CD4-positive, alpha-beta T cell (primary cell): ENCODE measurements around the gene KRTAP19-7. TPM values are rescaled to one million over a fixed set of nuclear protein-coding genes. Genes with fewer than 3 reads are reported as not detected.

Experiments
- ATAC-seq: fragments of 200-7000 bp; cut with Tn5 transposase; one replicate; pipeline ENCODE4 v1.10.0; 2022; ENCODE audit warnings: mild to moderate bottlenecking; ENCODE audit not compliant: poor library complexity
- CTCF ChIA-PET: fragments of 350-600 bp; sonication (Branson Sonifier 250); formaldehyde crosslinking; loops from one replicate; lab custom pipeline; 2021; ENCODE audit warnings: antibody characterized with exemption, inconsistent platforms; lab: Charles Lee
- POLR2A ChIA-PET: fragments of 350-600 bp; sonication (Branson Sonifier 250); formaldehyde crosslinking; loops from one replicate; lab custom pipeline; 2021; ENCODE audit warnings: antibody characterized with exemption, inconsistent platforms; lab: Charles Lee
- DNase-seq, 14 experiments: peaks; one replicate each; pipeline ENCODE4 v3.0.0-alpha.2; 2013 to 2020; ENCODE audit warnings: mixed read lengths in 2 of 14
- H3K27ac ChIP-seq, 2 donors: one replicate each; pipeline versions ENCODE4 v1.5.1 to v1.7.0; 2013; ENCODE audit warnings: low read length in 2 of 2, low read depth in 1 of 2, mild to moderate bottlenecking in 1 of 2
- H3K27me3 ChIP-seq, 2 experiments: 1 replicate in 1 of 2; 2 replicates in 1 of 2; pipeline versions ENCODE4 v1.6.1 to v1.7.0; 2013; ENCODE audit warnings: low read length in 2 of 2, control low read depth in 1 of 2, mild to moderate bottlenecking in 1 of 2, moderate library complexity in 1 of 2; ENCODE audit not compliant: insufficient read depth in 2 of 2, control insufficient read depth in 1 of 2
- H3K36me3 ChIP-seq: one replicate; pipeline ENCODE4 v1.6.1; 2013; ENCODE audit warnings: low read length, control low read depth; ENCODE audit not compliant: insufficient read depth
- H3K4me1 ChIP-seq: one replicate; pipeline ENCODE4 v1.6.1; 2013; ENCODE audit warnings: low read length, control low read depth; ENCODE audit not compliant: insufficient read depth
- H3K4me3 ChIP-seq: one replicate; pipeline ENCODE4 v1.5.1; 2013; ENCODE audit warnings: mild to moderate bottlenecking, low read length, moderate library complexity
- H3K9me3 ChIP-seq, 2 experiments: 1 replicate in 1 of 2; 2 replicates in 1 of 2; pipeline versions ENCODE4 v1.6.1 to v1.7.0; 2013; ENCODE audit warnings: low read length in 2 of 2, mild to moderate bottlenecking in 2 of 2, control low read depth in 1 of 2, moderate library complexity in 1 of 2; ENCODE audit not compliant: control insufficient read depth in 1 of 2, insufficient read depth in 1 of 2
- H3K27ac Mint-ChIP-seq: one replicate; pipeline ENCODE4 v1.8.0; 2020; ENCODE audit warnings: mixed read lengths
- H3K27me3 Mint-ChIP-seq: one replicate; pipeline ENCODE4 v1.8.0; 2021; ENCODE audit warnings: mixed read lengths
- H3K36me3 Mint-ChIP-seq: one replicate; pipeline ENCODE4 v1.8.0; 2021; ENCODE audit warnings: low read depth, mixed read lengths
- H3K4me1 Mint-ChIP-seq: one replicate; pipeline ENCODE4 v1.8.0; 2021; ENCODE audit warnings: low read depth, mixed read lengths
- H3K4me3 Mint-ChIP-seq: one replicate; pipeline ENCODE4 v1.8.0; 2020; ENCODE audit warnings: mild to moderate bottlenecking, mixed read lengths
- H3K9me3 Mint-ChIP-seq: one replicate; pipeline ENCODE4 v1.8.0; 2020; ENCODE audit warnings: mixed read lengths
- CTCF ChIP-seq: fragments of 200-600 bp; IDR thresholded peaks from one replicate; pipeline ENCODE4 v1.8.0; 2022; ENCODE audit warnings: antibody characterized with exemption, mild to moderate bottlenecking
- intact Hi-C, 2 experiments: fragments of 100-400 bp; cut with DNase I in 1 of 2; cut with micrococcal nuclease in 1 of 2; formaldehyde crosslinking; loops; one replicate each; pipeline versions ENCODE4 v1.15.1 to v1.9.0; 2023 to 2025; cut with DNase I, micrococcal nuclease
- total RNA-seq, 174 experiments: library from RNA in 2 of 174; stranded (reverse) in 2 of 174; gene quantifications; one replicate each; pipeline ENCODE4 v1.2.3 and lab custom pipeline; 2021 to 2026

Gene KRTAP19-7
- total RNA-seq, 2 experiments from 2014 or later: not detected

- no peak for TF ChIP-seq CTCF
- H3K4me3 Mint-ChIP-seq: no peak overlapping the region
- H3K27me3 ChIP-seq: no peaks in the 10 kb centered on the region
- H3K4me1 Mint-ChIP-seq: no peaks in the 10 kb centered on the region
- DNase-seq (no peak), ATAC-seq (no peak)
- H3K27me3 Mint-ChIP-seq: no peaks in the 10 kb centered on the region
- intact Hi-C loops: no loop called here
- no peak overlapping the region for H3K27ac ChIP-seq
- ChIA-PET CTCF (no interaction called here), POLR2A (no interaction called here)
- no peaks in the 10 kb centered on the region for H3K9me3 ChIP-seq
- H3K36me3 ChIP-seq: no peaks in the 10 kb centered on the region
- H3K9me3 Mint-ChIP-seq: no peaks in the 10 kb centered on the region
- H3K36me3 Mint-ChIP-seq: no peaks in the 10 kb centered on the region
- H3K4me1 ChIP-seq: no peaks in the 10 kb centered on the region
- H3K4me3 ChIP-seq: no peak overlapping the region
- no peak overlapping the region for H3K27ac Mint-ChIP-seq
Observed at GRCh38 chr21:30515681-30516080, 45.4 kb downstream of the KRTAP19-7 start.

Other genes with a start within 250 kb of the KRTAP19-7 start
- not detected for gene KRTAP26-1, start 241.0 kb downstream of the KRTAP19-7 start, total RNA-seq
- not detected for gene KRTAP27-1, start 223.6 kb downstream of the KRTAP19-7 start, total RNA-seq
- not detected for gene KRTAP23-1, start 212.7 kb downstream of the KRTAP19-7 start, total RNA-seq
- gene KRTAP13-2, start 189.0 kb downstream of the KRTAP19-7 start, total RNA-seq: not detected
- not detected for gene KRTAP13-1, start 165.3 kb downstream of the KRTAP19-7 start, total RNA-seq
- gene KRTAP13-3, start 135.4 kb downstream of the KRTAP19-7 start, total RNA-seq: not detected
- gene KRTAP13-4, start 131.1 kb downstream of the KRTAP19-7 start, total RNA-seq: not detected
- gene KRTAP15-1, start 121.0 kb downstream of the KRTAP19-7 start, total RNA-seq: not detected
- gene KRTAP19-1, start 80.9 kb downstream of the KRTAP19-7 start, total RNA-seq: not detected
- not detected for gene KRTAP19-2, start 73.9 kb downstream of the KRTAP19-7 start, total RNA-seq
- gene KRTAP19-3, start 69.3 kb downstream of the KRTAP19-7 start, total RNA-seq: not detected
- gene KRTAP19-4, start 64.1 kb downstream of the KRTAP19-7 start, total RNA-seq: not detected
- gene KRTAP19-5, start 59.2 kb downstream of the KRTAP19-7 start, total RNA-seq: not detected
- gene KRTAP19-6, start 19.4 kb downstream of the KRTAP19-7 start, total RNA-seq: not detected
- gene KRTAP22-2, start 29.1 kb upstream of the KRTAP19-7 start, total RNA-seq: not detected
- not detected for gene KRTAP6-3, start 31.1 kb upstream of the KRTAP19-7 start, total RNA-seq
- not detected for gene KRTAP6-2, start 37.6 kb upstream of the KRTAP19-7 start, total RNA-seq
- not detected for gene KRTAP22-1, start 39.8 kb upstream of the KRTAP19-7 start, total RNA-seq
- gene KRTAP6-1, start 52.6 kb upstream of the KRTAP19-7 start, total RNA-seq: not detected
- gene KRTAP20-1, start 55.1 kb upstream of the KRTAP19-7 start, total RNA-seq: not detected
- gene KRTAP20-4, start 59.3 kb upstream of the KRTAP19-7 start, total RNA-seq: not detected
- gene KRTAP20-2, start 73.9 kb upstream of the KRTAP19-7 start, total RNA-seq: not detected
- gene KRTAP20-3, start 81.5 kb upstream of the KRTAP19-7 start, total RNA-seq: not detected
- not detected for gene KRTAP21-3, start 157.5 kb upstream of the KRTAP19-7 start, total RNA-seq
- gene KRTAP21-2, start 185.9 kb upstream of the KRTAP19-7 start, total RNA-seq: not detected
- not detected for gene KRTAP21-1, start 194.1 kb upstream of the KRTAP19-7 start, total RNA-seq